Caki2 (cell line): Measurements from ENCODE around the gene BTN1A1. TPM values are rescaled to one million over a fixed set of nuclear protein-coding genes. Genes with fewer than 3 reads are reported as not detected.

Experiments used
- DNase-seq: peaks from one replicate; pipeline ENCODE4 v3.0.0-alpha.2; 2015; ENCODE audit warnings: low read depth
- in situ Hi-C: cut with HindIII; loops from 2 replicates; pipeline ENCODE4 v1.10.0; 2016; ENCODE audit warnings: low sequenced_read_pairs, low pct_unique_long_range_greater_than_20kb, mixed read lengths
- total RNA-seq: library from RNA; depleted of rRNA; stranded (reverse); fragments of >200 nt; shearing (Covaris generic); gene quantifications from 2 replicates; pipeline ENCODE4 v1.2.3, GENCODE V29; 2014; ENCODE audit warnings: low replicate concordance

Gene BTN1A1
- total RNA-seq, 1 experiment from 2014 or later: 0.47 TPM

GRCh38 chr6:26473758-26474438 lies 26.2 kb upstream of the BTN1A1 start:
- in situ Hi-C loops: no loop called here

GRCh38 chr6:26474439-26474881 lies 25.6 kb upstream of the BTN1A1 start:
- in situ Hi-C loops: no loop called here
- DNase-seq: no peak

More at GRCh38 chr6:26473758-26474438, 26.2 kb upstream of the BTN1A1 start:
- DNase-seq: peak; percentile 96

- no peak for DNase-seq
- in situ Hi-C loops: no loop called here
Measured at GRCh38 chr6:26475823-26476729, 24.0 kb upstream of the BTN1A1 start.

GRCh38 chr6:26476896-26477295 lies 23.2 kb upstream of the BTN1A1 start:
- in situ Hi-C loops: no loop called here
- no peak for DNase-seq

- in situ Hi-C loops: no loop called here
Measured at GRCh38 chr6:26477426-26477825, 22.7 kb upstream of the BTN1A1 start.

GRCh38 chr6:26478100-26478984 lies 21.8 kb upstream of the BTN1A1 start:
- DNase-seq: no peak
- in situ Hi-C loops: no loop called here

More at GRCh38 chr6:26477426-26477825, 22.7 kb upstream of the BTN1A1 start:
- no peak for DNase-seq

GRCh38 chr6:26478985-26479278 lies 21.2 kb upstream of the BTN1A1 start:
- DNase-seq: no peak
- in situ Hi-C loops: no loop called here

- DNase-seq: no peak
- in situ Hi-C loops: no loop called here
Measured at GRCh38 chr6:26482338-26482737, 17.8 kb upstream of the BTN1A1 start.

GRCh38 chr6:26483727-26484126 lies 16.4 kb upstream of the BTN1A1 start:
- in situ Hi-C loops: no loop called here
- no peak for DNase-seq

- in situ Hi-C loops: no loop called here
- DNase-seq: no peak
Measured at GRCh38 chr6:26484161-26484560, 15.9 kb upstream of the BTN1A1 start.

- no peak for DNase-seq
- in situ Hi-C loops: no loop called here
Measured at GRCh38 chr6:26485112-26485780, 14.9 kb upstream of the BTN1A1 start.

GRCh38 chr6:26486358-26486757 lies 13.7 kb upstream of the BTN1A1 start:
- in situ Hi-C loops: no loop called here
- DNase-seq: no peak

GRCh38 chr6:26487466-26487865 lies 12.6 kb upstream of the BTN1A1 start:
- no peak for DNase-seq
- in situ Hi-C loops: no loop called here

GRCh38 chr6:26489996-26490964 lies 9.8 kb upstream of the BTN1A1 start:
- no peak for DNase-seq
- in situ Hi-C loops: no loop called here

GRCh38 chr6:26491604-26492003 lies 8.5 kb upstream of the BTN1A1 start:
- no peak for DNase-seq
- in situ Hi-C loops: no loop called here

- no peak for DNase-seq
Measured at GRCh38 chr6:26493258-26493657, 6.8 kb upstream of the BTN1A1 start.

GRCh38 chr6:26494117-26494516 lies 6.0 kb upstream of the BTN1A1 start:
- in situ Hi-C loops: no loop called here
- no peak for DNase-seq

More at GRCh38 chr6:26493258-26493657, 6.8 kb upstream of the BTN1A1 start:
- in situ Hi-C loops: no loop called here
